Measurements from ENCODE around the gene APOBEC3G. TPM values are rescaled to one million over a fixed set of nuclear protein-coding genes. Genes with fewer than 3 reads are reported as not detected.

Gene APOBEC3G
- total and polyA plus RNA-seq, 2 donors from 2014 or later: 4.8 to 12.5 TPM

DNA sequence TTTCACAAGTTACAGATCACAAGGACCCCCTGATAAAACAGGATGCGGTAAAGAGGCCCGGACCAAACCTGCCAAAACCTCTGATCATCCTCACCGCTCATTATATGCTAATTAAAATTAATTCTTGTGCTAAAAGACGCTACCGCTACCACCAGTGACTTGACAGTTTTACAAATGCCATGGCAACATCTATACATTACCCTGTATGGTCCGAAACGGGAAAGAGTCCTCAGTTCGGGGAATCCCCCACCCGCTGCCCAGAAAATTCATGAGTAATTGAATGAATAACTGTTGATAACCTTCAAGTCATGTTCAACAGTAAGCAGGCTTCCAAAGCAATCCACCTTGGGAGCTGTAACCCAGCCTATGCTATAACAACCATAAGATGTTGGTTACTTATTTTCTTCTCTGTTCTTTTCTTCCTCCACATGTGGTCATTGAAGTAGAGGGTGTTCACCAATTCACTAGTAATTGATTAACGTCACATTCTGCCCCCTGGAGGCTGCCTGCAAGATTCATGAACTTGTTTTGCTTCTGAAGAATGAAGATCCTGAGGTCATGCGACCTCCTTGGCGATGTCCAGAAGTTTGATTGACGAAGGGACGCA lies 40.6 kb downstream of the APOBEC3G start:
- intact Hi-C loops (cut with DNase I): loop anchor here (10.0 kb wide), 1 partner anchor 253 kb away; no protein-coding TSS in a partner anchor
- H3K27me3 ChIP-seq (ENCODE audit: control insufficient read depth, insufficient read depth, low read length): peaks cover 4% of the 10 kb centered on the region
- peaks cover 0 to 4% (median 0%) of the 10 kb centered on the region in 3 donors for H3K4me1 ChIP-seq (ENCODE audit: control insufficient read depth in 2 of 3, insufficient read depth in 2 of 3, low read depth in 1 of 3, low read length in 3 of 3)
- no peak overlapping the region for H3K9ac ChIP-seq (ENCODE audit: low read length in 3 of 3)
- H3K9me3 ChIP-seq (ENCODE audit: control insufficient read depth in 2 of 3, insufficient read depth in 1 of 3, low read length in 3 of 3): no peaks in the 10 kb centered on the region
- TF ChIP-seq, protein P1, sequence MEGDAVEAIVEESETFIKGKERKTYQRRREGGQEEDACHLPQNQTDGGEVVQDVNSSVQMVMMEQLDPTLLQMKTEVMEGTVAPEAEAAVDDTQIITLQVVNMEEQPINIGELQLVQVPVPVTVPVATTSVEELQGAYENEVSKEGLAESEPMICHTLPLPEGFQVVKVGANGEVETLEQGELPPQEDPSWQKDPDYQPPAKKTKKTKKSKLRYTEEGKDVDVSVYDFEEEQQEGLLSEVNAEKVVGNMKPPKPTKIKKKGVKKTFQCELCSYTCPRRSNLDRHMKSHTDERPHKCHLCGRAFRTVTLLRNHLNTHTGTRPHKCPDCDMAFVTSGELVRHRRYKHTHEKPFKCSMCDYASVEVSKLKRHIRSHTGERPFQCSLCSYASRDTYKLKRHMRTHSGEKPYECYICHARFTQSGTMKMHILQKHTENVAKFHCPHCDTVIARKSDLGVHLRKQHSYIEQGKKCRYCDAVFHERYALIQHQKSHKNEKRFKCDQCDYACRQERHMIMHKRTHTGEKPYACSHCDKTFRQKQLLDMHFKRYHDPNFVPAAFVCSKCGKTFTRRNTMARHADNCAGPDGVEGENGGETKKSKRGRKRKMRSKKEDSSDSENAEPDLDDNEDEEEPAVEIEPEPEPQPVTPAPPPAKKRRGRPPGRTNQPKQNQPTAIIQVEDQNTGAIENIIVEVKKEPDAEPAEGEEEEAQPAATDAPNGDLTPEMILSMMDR (IDR thresholded peaks at IDR 0.05; ENCODE audit: borderline replicate concordance, extremely low read depth, insufficient read depth): peak; percentile 38
- FAIRE-seq (no peak), DNase-seq (peak in 4 of 5 donors; percentile 46 to 60 (median 51))
- no peak overlapping the region for H3K27ac ChIP-seq (ENCODE audit: low read depth in 2 of 2, low read length in 2 of 2)
- no peaks in the 10 kb centered on the region for H3K36me3 ChIP-seq (ENCODE audit: control insufficient read depth in 2 of 3, insufficient read depth in 3 of 3, low read length in 3 of 3)
- H3K4me3 ChIP-seq (ENCODE audit: low read length in 3 of 3): no peak overlapping the region

DNA sequence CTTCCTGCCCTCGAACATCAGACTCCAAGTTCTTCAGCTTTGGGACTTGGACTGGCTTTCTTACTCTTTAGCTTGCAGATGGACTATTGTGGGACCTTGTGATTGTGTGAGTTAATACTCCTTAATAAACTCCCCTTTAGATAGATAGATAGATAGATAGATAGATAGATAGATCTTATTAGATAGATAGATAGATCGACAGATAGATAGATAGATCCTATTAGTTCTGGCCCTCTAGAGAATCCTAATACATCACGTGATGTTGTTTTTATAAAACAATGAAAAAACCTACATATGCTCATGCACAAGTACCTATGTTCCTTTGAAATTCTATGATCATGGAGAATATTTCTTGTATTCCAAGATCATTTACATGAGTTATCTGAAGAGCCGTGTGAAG lies 43.9 kb downstream of the APOBEC3G start:
- intact Hi-C loops (cut with DNase I): no loop called here
- H3K27ac ChIP-seq (ENCODE audit: low read depth in 2 of 2, low read length in 2 of 2): no peak overlapping the region
- no peaks in the 10 kb centered on the region for H3K36me3 ChIP-seq (ENCODE audit: control insufficient read depth in 2 of 3, insufficient read depth in 3 of 3, low read length in 3 of 3)
- DNase-seq (no peak), FAIRE-seq (no peak)
- peaks cover 0 to 4% (median 0%) of the 10 kb centered on the region in 3 donors for H3K4me1 ChIP-seq (ENCODE audit: control insufficient read depth in 2 of 3, insufficient read depth in 2 of 3, low read depth in 1 of 3, low read length in 3 of 3)
- no peaks in the 10 kb centered on the region for H3K27me3 ChIP-seq (ENCODE audit: control insufficient read depth, insufficient read depth, low read length)
- TF ChIP-seq, protein P1 (IDR thresholded peaks at IDR 0.05; ENCODE audit: borderline replicate concordance, extremely low read depth, insufficient read depth): no peak
- no peak overlapping the region for H3K9ac ChIP-seq (ENCODE audit: low read length in 3 of 3)
- H3K9me3 ChIP-seq (ENCODE audit: control insufficient read depth in 2 of 3, insufficient read depth in 1 of 3, low read length in 3 of 3): no peaks in the 10 kb centered on the region
- no peak overlapping the region for H3K4me3 ChIP-seq (ENCODE audit: low read length in 3 of 3)

- FAIRE-seq: no peak
- peak in 1 of 5 donors; percentile 37 for DNase-seq
- Histone ChIP-seq H3K4me1 (ENCODE audit: control insufficient read depth in 2 of 3, insufficient read depth in 2 of 3, low read depth in 1 of 3, low read length in 3 of 3) (peaks cover 0 to 1% (median 0%) of the 10 kb centered on the region in 3 donors), H3K36me3 (ENCODE audit: control insufficient read depth in 2 of 3, insufficient read depth in 3 of 3, low read length in 3 of 3) (no peaks in the 10 kb centered on the region), H3K9ac (ENCODE audit: low read length in 3 of 3) (no peak overlapping the region), H3K4me3 (ENCODE audit: low read length in 3 of 3) (no peak overlapping the region), H3K27me3 (ENCODE audit: control insufficient read depth, insufficient read depth, low read length) (no peaks in the 10 kb centered on the region), H3K9me3 (ENCODE audit: control insufficient read depth in 2 of 3, insufficient read depth in 1 of 3, low read length in 3 of 3) (no peaks in the 10 kb centered on the region), H3K27ac (ENCODE audit: low read depth in 2 of 2, low read length in 2 of 2) (no peak overlapping the region)
- intact Hi-C loops (cut with DNase I): no loop called here
- TF ChIP-seq, protein P1 (IDR thresholded peaks at IDR 0.05; ENCODE audit: borderline replicate concordance, extremely low read depth, insufficient read depth): no peak
Observed at GRCh38 chr22:39122772-39123470, 45.8 kb downstream of the APOBEC3G start.
